ENCODE measurements around the gene PI4KB.

DNA sequence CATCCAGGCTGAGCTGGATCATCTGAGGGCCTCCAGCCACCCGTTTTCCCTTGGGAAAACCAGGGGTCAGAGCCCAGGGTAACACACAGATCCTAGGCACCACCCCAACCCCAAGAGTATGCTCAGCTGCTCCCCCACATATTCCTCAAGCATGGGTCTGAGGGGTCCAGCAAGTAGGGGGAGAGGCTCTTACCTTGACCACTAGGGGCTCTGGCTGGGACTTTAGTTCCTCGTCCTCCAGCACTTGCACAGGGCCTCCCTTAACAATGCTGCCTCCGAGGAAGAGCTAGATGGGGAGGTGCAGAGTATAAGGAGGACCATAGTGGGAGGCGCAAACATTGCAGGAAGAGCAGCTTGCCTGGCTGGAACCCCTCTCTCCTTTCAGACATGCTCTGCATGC is 37.8 kb upstream of the PI4KB start:
- TF ChIP-seq, protein P1, sequence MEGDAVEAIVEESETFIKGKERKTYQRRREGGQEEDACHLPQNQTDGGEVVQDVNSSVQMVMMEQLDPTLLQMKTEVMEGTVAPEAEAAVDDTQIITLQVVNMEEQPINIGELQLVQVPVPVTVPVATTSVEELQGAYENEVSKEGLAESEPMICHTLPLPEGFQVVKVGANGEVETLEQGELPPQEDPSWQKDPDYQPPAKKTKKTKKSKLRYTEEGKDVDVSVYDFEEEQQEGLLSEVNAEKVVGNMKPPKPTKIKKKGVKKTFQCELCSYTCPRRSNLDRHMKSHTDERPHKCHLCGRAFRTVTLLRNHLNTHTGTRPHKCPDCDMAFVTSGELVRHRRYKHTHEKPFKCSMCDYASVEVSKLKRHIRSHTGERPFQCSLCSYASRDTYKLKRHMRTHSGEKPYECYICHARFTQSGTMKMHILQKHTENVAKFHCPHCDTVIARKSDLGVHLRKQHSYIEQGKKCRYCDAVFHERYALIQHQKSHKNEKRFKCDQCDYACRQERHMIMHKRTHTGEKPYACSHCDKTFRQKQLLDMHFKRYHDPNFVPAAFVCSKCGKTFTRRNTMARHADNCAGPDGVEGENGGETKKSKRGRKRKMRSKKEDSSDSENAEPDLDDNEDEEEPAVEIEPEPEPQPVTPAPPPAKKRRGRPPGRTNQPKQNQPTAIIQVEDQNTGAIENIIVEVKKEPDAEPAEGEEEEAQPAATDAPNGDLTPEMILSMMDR (IDR thresholded peaks at IDR 0.05) = no peak
- TF ChIP-seq POLR2A (IDR thresholded peaks at IDR 0.05) = no peak

Measured in lower leg skin (tissue), 3 donors.